Stimulated activated CD4-positive, alpha-beta T cell treated with anti-CD3 and anti-CD28 coated beads, TNF-alpha, amount 100 ng/mL, for 24 hours (primary cell): Measurements from ENCODE around the gene GSK3B.

Experiments used
- DNase-seq, 3 experiments: peaks; one replicate each; pipeline ENCODE4 v3.0.0-alpha.2; 2020; ENCODE audit warnings: low read depth in 3 of 3

Gene GSK3B

GRCh38 chr3:120095979-120096426, 1.8 kb upstream of the GSK3B start:
- no peak for DNase-seq

- DNase-seq = peak; percentile 72 to 86 (median 73)
These were observed 1.2 kb upstream of the GSK3B start for GRCh38 chr3:120095226-120095978.

GRCh38 chr3:120094776-120095225, 554 bp upstream of the GSK3B start:
- DNase-seq = peak in 2 of 3 experiments; percentile 92 to 97

GRCh38 chr3:120093119-120093910, 932 bp downstream of the GSK3B start:
- no peak for DNase-seq

GRCh38 chr3:120092474-120092873, 1.8 kb downstream of the GSK3B start:
- no peak for DNase-seq

- DNase-seq = no peak
These were observed 3.8 kb downstream of the GSK3B start for GRCh38 chr3:120090422-120090821.

GRCh38 chr3:120089089-120089488, 5.2 kb downstream of the GSK3B start:
- DNase-seq = no peak

GRCh38 chr3:120088622-120089021, 5.6 kb downstream of the GSK3B start:
- no peak for DNase-seq

- no peak for DNase-seq
These were observed 12.5 kb downstream of the GSK3B start for GRCh38 chr3:120081719-120082118.

- no peak for DNase-seq
These were observed 13.4 kb downstream of the GSK3B start for GRCh38 chr3:120080836-120081235.

- DNase-seq = no peak
These were observed 16.5 kb downstream of the GSK3B start for GRCh38 chr3:120077731-120078130.

- no peak for DNase-seq
These were observed 21.3 kb downstream of the GSK3B start for GRCh38 chr3:120072867-120073525.

GRCh38 chr3:120071259-120071658, 23.0 kb downstream of the GSK3B start:
- no peak for DNase-seq

- no peak for DNase-seq
These were observed 23.8 kb downstream of the GSK3B start for GRCh38 chr3:120070263-120070981.

GRCh38 chr3:120067083-120067482, 27.2 kb downstream of the GSK3B start:
- DNase-seq = no peak

- no peak for DNase-seq
These were observed 27.6 kb downstream of the GSK3B start for GRCh38 chr3:120066634-120067033.

GRCh38 chr3:120064641-120065040, 29.6 kb downstream of the GSK3B start:
- no peak for DNase-seq

- no peak for DNase-seq
These were observed 31.8 kb downstream of the GSK3B start for GRCh38 chr3:120062474-120062873.

GRCh38 chr3:120059081-120059864, 35.0 kb downstream of the GSK3B start:
- no peak for DNase-seq

- DNase-seq = no peak
These were observed 36.6 kb downstream of the GSK3B start for GRCh38 chr3:120057626-120058025.

GRCh38 chr3:120057029-120057428, 37.2 kb downstream of the GSK3B start:
- DNase-seq = no peak
